ENCODE data around the gene LMNTD1. TPM values are rescaled to one million over a fixed set of nuclear protein-coding genes. Genes with fewer than 3 reads are reported as not detected.
"Not testable (repeated sequence)": the region's sequence is repeated elsewhere in the genome, so short reads cannot be mapped to it uniquely, and the experiment has no call there.

Gene LMNTD1
- total and polyA plus RNA-seq, 11 donors, result 0.69 TPM; not detected in 10

GRCh38 chr12:25495331-25496097, 57.6 kb downstream of the LMNTD1 start:
- WGBS, 4 donors, result 38 to 51% (median 48%) methylated on average over 1 of the region's 1 CpG
- H3K27ac ChIP-seq, result no peak overlapping the region
- no peak for DNase-seq
- ATAC-seq, result no peak
- intact Hi-C loops (cut with DNase I), result no loop called here
- H3K4me1 ChIP-seq, result peaks cover 0 to 4% (median 0%) of the 10 kb centered on the region in 12 donors
- no peak for TF ChIP-seq POLR2A (IDR thresholded peaks at IDR 0.05)
- no peak for TF ChIP-seq CTCF (IDR thresholded peaks at IDR 0.05)
- H3K4me3 ChIP-seq, result no peak overlapping the region
- H3K36me3 ChIP-seq, result no peaks in the 10 kb centered on the region
- peaks cover 0 to 18% (median 0%) of the 10 kb centered on the region in 12 donors for H3K9me3 ChIP-seq
- no peaks in the 10 kb centered on the region for H3K27me3 ChIP-seq

GRCh38 chr12:25494926-25495325, 58.2 kb downstream of the LMNTD1 start:
- Histone ChIP-seq H3K4me1 (peaks cover 0 to 4% (median 0%) of the 10 kb centered on the region in 12 donors), H3K4me3 (no peak overlapping the region), H3K27me3 (no peaks in the 10 kb centered on the region), H3K36me3 (no peaks in the 10 kb centered on the region), H3K9me3 (peaks cover 0 to 18% (median 0%) of the 10 kb centered on the region in 12 donors), H3K27ac (no peak overlapping the region)
- DNase-seq (no peak), ATAC-seq (no peak)
- 33 to 51% (median 44%) methylated on average over 2 of the region's 2 CpGs for WGBS, 4 donors
- intact Hi-C loops (cut with DNase I), result no loop called here
- no peak for TF ChIP-seq POLR2A (IDR thresholded peaks at IDR 0.05)
- no peak for TF ChIP-seq CTCF (IDR thresholded peaks at IDR 0.05)

- TF ChIP-seq CTCF (IDR thresholded peaks at IDR 0.05) (no peak), POLR2A (IDR thresholded peaks at IDR 0.05) (no peak)
- H3K27ac ChIP-seq, result no peak overlapping the region
- ATAC-seq (no peak), DNase-seq (no peak)
- no peak overlapping the region for H3K4me3 ChIP-seq
- H3K27me3 ChIP-seq, result no peaks in the 10 kb centered on the region
- WGBS, 4 donors, result 59 to 68% (median 65%) methylated on average over 3 of the region's 3 CpGs
- peaks cover 0 to 4% (median 0%) of the 10 kb centered on the region in 12 donors for H3K4me1 ChIP-seq
- H3K9me3 ChIP-seq, result peaks cover 0 to 15% (median 0%) of the 10 kb centered on the region in 12 donors
- H3K36me3 ChIP-seq, result no peaks in the 10 kb centered on the region
- intact Hi-C loops (cut with DNase I), result no loop called here
Observed at GRCh38 chr12:25493682-25494081, 59.4 kb downstream of the LMNTD1 start.

GRCh38 chr12:25491396-25492325, 61.4 kb downstream of the LMNTD1 start:
- ATAC-seq, result no peak
- intact Hi-C loops (cut with DNase I), result no loop called here
- WGBS, 4 donors, result 61 to 81% (median 73%) methylated on average over 4 of the region's 4 CpGs
- Histone ChIP-seq H3K4me1 (peaks cover 0 to 4% (median 0%) of the 10 kb centered on the region in 12 donors), H3K27ac (no peak overlapping the region), H3K4me3 (no peak overlapping the region), H3K9me3 (no peaks in the 10 kb centered on the region), H3K36me3 (no peaks in the 10 kb centered on the region), H3K27me3 (no peaks in the 10 kb centered on the region)
- no peak for DNase-seq
- no peak for TF ChIP-seq POLR2A (IDR thresholded peaks at IDR 0.05)
- no peak for TF ChIP-seq CTCF (IDR thresholded peaks at IDR 0.05)

- DNase-seq; H3K4me1 ChIP-seq; intact Hi-C loops (cut with DNase I); H3K27ac ChIP-seq; ATAC-seq; H3K36me3 ChIP-seq; H3K27me3 ChIP-seq; H3K9me3 ChIP-seq; H3K4me3 ChIP-seq: not testable (repeated sequence)
- 82 to 88% (median 84%) methylated on average over 13 to 33 of the region's 33 CpGs for WGBS, 4 donors
Observed at GRCh38 chr12:25488956-25489870, 63.9 kb downstream of the LMNTD1 start.
